Glomerular visceral epithelial cell (primary cell): ENCODE data around the gene PPP1R15A.
"Not testable (repeated sequence)": the region's sequence is repeated elsewhere in the genome, so short reads cannot be mapped to it uniquely, and the experiment has no call there.

Experiments
- DNase-seq: peaks from one replicate; pipeline ENCODE4 v3.0.0-alpha.2; 2016; ENCODE audit errors: extremely low spot score

Gene PPP1R15A

GRCh38 chr19:48914181-48914580, 42.0 kb downstream of the PPP1R15A start:
- DNase-seq, result no peak

- DNase-seq, result no peak
Measured at GRCh38 chr19:48915757-48916156, 43.5 kb downstream of the PPP1R15A start.

GRCh38 chr19:48918071-48918470, 45.9 kb downstream of the PPP1R15A start:
- no peak for DNase-seq

- no peak for DNase-seq
Measured at GRCh38 chr19:48918801-48919247, 46.6 kb downstream of the PPP1R15A start.

- DNase-seq, result not testable (repeated sequence)
Measured at GRCh38 chr19:48919271-48919670, 47.0 kb downstream of the PPP1R15A start.

- DNase-seq, result no peak
Measured at GRCh38 chr19:48920949-48921348, 48.7 kb downstream of the PPP1R15A start.

- DNase-seq, result no peak
Measured at GRCh38 chr19:48921721-48922500, 49.7 kb downstream of the PPP1R15A start.

- no peak for DNase-seq
Measured at GRCh38 chr19:48922548-48923490, 50.6 kb downstream of the PPP1R15A start.

- DNase-seq, result peak; percentile 73
Measured at GRCh38 chr19:48925240-48925843, 53.1 kb downstream of the PPP1R15A start.
